DMS153 treated with DMSO at 0.1 percent for 48 hours (cell line): Measurements from ENCODE around the gene STUM.
"Not testable (repeated sequence)": the region's sequence is repeated elsewhere in the genome, so short reads cannot be mapped to it uniquely, and the experiment has no call there.

Experiments
- DNase-seq: peaks from one replicate; lab custom pipeline; 2025; ENCODE audit not compliant: unreplicated experiment; lab: John Stamatoyannopoulos, UW

STUM gene

GRCh38 chr1:226548256-226549093 lies at the start of gene STUM:
TSS of gene STUM (plus strand) at chr1:226548764. CDS start at chr1:226548905, 141 bp downstream.
- DNase-seq: peak; percentile 84

- DNase-seq: not testable (repeated sequence)
These were observed 48.9 kb upstream of the STUM start for GRCh38 chr1:226499699-226500098.

GRCh38 chr1:226506021-226506420 lies 42.5 kb upstream of the STUM start:
- DNase-seq: no peak

- no peak for DNase-seq
These were observed 41.6 kb upstream of the STUM start for GRCh38 chr1:226506921-226507320.

GRCh38 chr1:226510453-226510852 lies 38.1 kb upstream of the STUM start:
- DNase-seq: no peak

GRCh38 chr1:226511296-226511695 lies 37.3 kb upstream of the STUM start:
- no peak for DNase-seq

- DNase-seq: no peak
These were observed 36.4 kb upstream of the STUM start for GRCh38 chr1:226512076-226512728.

GRCh38 chr1:226518375-226518774 lies 30.2 kb upstream of the STUM start:
- no peak for DNase-seq

GRCh38 chr1:226519135-226519534 lies 29.4 kb upstream of the STUM start:
- DNase-seq: no peak

GRCh38 chr1:226519716-226520598 lies 28.6 kb upstream of the STUM start:
- DNase-seq: no peak

GRCh38 chr1:226520640-226521355 lies 27.8 kb upstream of the STUM start:
- peak; percentile 51 for DNase-seq

GRCh38 chr1:226523646-226524406 lies 24.7 kb upstream of the STUM start:
- DNase-seq: no peak

GRCh38 chr1:226524547-226524946 lies 24.0 kb upstream of the STUM start:
- DNase-seq: no peak

- DNase-seq: no peak
These were observed 22.8 kb upstream of the STUM start for GRCh38 chr1:226525750-226526149.

GRCh38 chr1:226526801-226527595 lies 21.6 kb upstream of the STUM start:
- peak; percentile 41 for DNase-seq

- DNase-seq: no peak
These were observed 18.7 kb upstream of the STUM start for GRCh38 chr1:226529891-226530290.

GRCh38 chr1:226530591-226530990 lies 18.0 kb upstream of the STUM start:
- no peak for DNase-seq

- no peak for DNase-seq
These were observed 17.0 kb upstream of the STUM start for GRCh38 chr1:226531360-226532093.

- DNase-seq: no peak
These were observed 16.0 kb upstream of the STUM start for GRCh38 chr1:226532553-226532952.
